ENCODE results near the gene C1orf141. TPM values are rescaled to one million over a fixed set of nuclear protein-coding genes. Genes with fewer than 3 reads are reported as not detected.
"Not testable (repeated sequence)": the region's sequence is repeated elsewhere in the genome, so short reads cannot be mapped to it uniquely, and the experiment has no call there.

Gene C1orf141
- total RNA-seq, 1 donor from 2014 or later: not detected

- TF ChIP-seq, protein P1, sequence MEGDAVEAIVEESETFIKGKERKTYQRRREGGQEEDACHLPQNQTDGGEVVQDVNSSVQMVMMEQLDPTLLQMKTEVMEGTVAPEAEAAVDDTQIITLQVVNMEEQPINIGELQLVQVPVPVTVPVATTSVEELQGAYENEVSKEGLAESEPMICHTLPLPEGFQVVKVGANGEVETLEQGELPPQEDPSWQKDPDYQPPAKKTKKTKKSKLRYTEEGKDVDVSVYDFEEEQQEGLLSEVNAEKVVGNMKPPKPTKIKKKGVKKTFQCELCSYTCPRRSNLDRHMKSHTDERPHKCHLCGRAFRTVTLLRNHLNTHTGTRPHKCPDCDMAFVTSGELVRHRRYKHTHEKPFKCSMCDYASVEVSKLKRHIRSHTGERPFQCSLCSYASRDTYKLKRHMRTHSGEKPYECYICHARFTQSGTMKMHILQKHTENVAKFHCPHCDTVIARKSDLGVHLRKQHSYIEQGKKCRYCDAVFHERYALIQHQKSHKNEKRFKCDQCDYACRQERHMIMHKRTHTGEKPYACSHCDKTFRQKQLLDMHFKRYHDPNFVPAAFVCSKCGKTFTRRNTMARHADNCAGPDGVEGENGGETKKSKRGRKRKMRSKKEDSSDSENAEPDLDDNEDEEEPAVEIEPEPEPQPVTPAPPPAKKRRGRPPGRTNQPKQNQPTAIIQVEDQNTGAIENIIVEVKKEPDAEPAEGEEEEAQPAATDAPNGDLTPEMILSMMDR (IDR thresholded peaks at IDR 0.05; ENCODE audit: insufficient read depth, low read length, poor library complexity, severe bottlenecking): no peak
- H3K36me3 ChIP-seq (ENCODE audit: control insufficient read depth, insufficient read depth, low read length): no peaks in the 10 kb centered on the region
- DNase-seq (ENCODE audit: low read depth): no peak
- no peak overlapping the region for H3K4me3 ChIP-seq (ENCODE audit: low read depth, low read length)
- H3K27me3 ChIP-seq (ENCODE audit: control insufficient read depth, insufficient read depth, low read length): no peaks in the 10 kb centered on the region
Observed at GRCh38 chr1:67085326-67085725, 49.4 kb downstream of the C1orf141 start.

GRCh38 chr1:67084765-67085318 lies 49.9 kb downstream of the C1orf141 start:
- TF ChIP-seq, protein P1 (IDR thresholded peaks at IDR 0.05; ENCODE audit: insufficient read depth, low read length, poor library complexity, severe bottlenecking): no peak
- DNase-seq (ENCODE audit: low read depth): no peak
- H3K27me3 ChIP-seq (ENCODE audit: control insufficient read depth, insufficient read depth, low read length): no peaks in the 10 kb centered on the region
- H3K4me3 ChIP-seq (ENCODE audit: low read depth, low read length): no peak overlapping the region
- no peaks in the 10 kb centered on the region for H3K36me3 ChIP-seq (ENCODE audit: control insufficient read depth, insufficient read depth, low read length)

DNA sequence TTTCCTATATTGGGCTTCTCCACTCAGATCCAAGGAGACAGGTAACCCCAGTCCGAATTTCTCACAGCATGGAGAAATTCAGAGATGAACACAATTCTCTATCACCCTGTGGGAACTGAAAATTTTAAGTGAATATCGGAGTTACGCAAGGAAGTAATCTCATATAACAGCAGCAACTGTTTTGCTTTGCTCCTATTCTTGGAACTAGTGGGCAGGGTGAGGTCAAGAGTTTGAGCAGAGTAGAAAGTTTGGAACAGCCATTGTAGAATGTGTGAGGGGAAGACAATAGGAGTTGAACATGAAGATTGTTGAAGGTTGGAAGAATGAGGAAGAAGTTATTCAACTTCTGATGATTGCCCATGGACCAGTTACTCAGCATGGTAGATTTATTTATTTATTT lies 56.5 kb downstream of the C1orf141 start:
- Histone ChIP-seq H3K27me3 (ENCODE audit: control insufficient read depth, insufficient read depth, low read length) (no peaks in the 10 kb centered on the region), H3K36me3 (ENCODE audit: control insufficient read depth, insufficient read depth, low read length) (no peaks in the 10 kb centered on the region), H3K4me3 (ENCODE audit: low read depth, low read length) (no peak overlapping the region)
- DNase-seq (ENCODE audit: low read depth): no peak
- TF ChIP-seq, protein P1 (IDR thresholded peaks at IDR 0.05; ENCODE audit: insufficient read depth, low read length, poor library complexity, severe bottlenecking): no peak

- TF ChIP-seq, protein P1 (IDR thresholded peaks at IDR 0.05; ENCODE audit: insufficient read depth, low read length, poor library complexity, severe bottlenecking): no peak
Observed at GRCh38 chr1:67077593-67077992, 57.2 kb downstream of the C1orf141 start.

GRCh38 chr1:67072749-67073148 lies 62.0 kb downstream of the C1orf141 start:
- TF ChIP-seq, protein P1 (IDR thresholded peaks at IDR 0.05; ENCODE audit: insufficient read depth, low read length, poor library complexity, severe bottlenecking): no peak
- no peaks in the 10 kb centered on the region for H3K36me3 ChIP-seq (ENCODE audit: control insufficient read depth, insufficient read depth, low read length)
- DNase-seq (ENCODE audit: low read depth): no peak
- H3K4me3 ChIP-seq (ENCODE audit: low read depth, low read length): no peak overlapping the region
- no peaks in the 10 kb centered on the region for H3K27me3 ChIP-seq (ENCODE audit: control insufficient read depth, insufficient read depth, low read length)

More at GRCh38 chr1:67077593-67077992, 57.2 kb downstream of the C1orf141 start:
- DNase-seq (ENCODE audit: low read depth): no peak
- no peaks in the 10 kb centered on the region for H3K36me3 ChIP-seq (ENCODE audit: control insufficient read depth, insufficient read depth, low read length)
- H3K4me3 ChIP-seq (ENCODE audit: low read depth, low read length): no peak overlapping the region
- no peaks in the 10 kb centered on the region for H3K27me3 ChIP-seq (ENCODE audit: control insufficient read depth, insufficient read depth, low read length)

- not testable (repeated sequence) for DNase-seq (ENCODE audit: low read depth); H3K36me3 ChIP-seq (ENCODE audit: control insufficient read depth, insufficient read depth, low read length); H3K4me3 ChIP-seq (ENCODE audit: low read depth, low read length); H3K27me3 ChIP-seq (ENCODE audit: control insufficient read depth, insufficient read depth, low read length)
Observed at GRCh38 chr1:67067655-67068054, 67.1 kb downstream of the C1orf141 start.
